Loucy (cell line): Measurements from ENCODE around the gene TIAM2.

Source experiments
- H2AFZ ChIP-seq: fragments of 200-600 bp; sonication (generic); 2 replicates; pipeline ENCODE4 v1.6.0; 2016; ENCODE audit warnings: antibody characterized with exemption, mild to moderate bottlenecking, low read length, moderate library complexity
- H3F3A ChIP-seq: fragments of 200-600 bp; 2 replicates; pipeline ENCODE4 v1.6.0; 2016; ENCODE audit warnings: antibody characterized with exemption, low read depth, mild to moderate bottlenecking
- H3K27me3 ChIP-seq: fragments of 200-600 bp; sonication (generic); 2 replicates; pipeline ENCODE4 v1.6.1; 2014; ENCODE audit warnings: low read length, mild to moderate bottlenecking; ENCODE audit not compliant: insufficient read depth, poor library complexity, severe bottlenecking
- H3K36me3 ChIP-seq: fragments of 200-600 bp; sonication (generic); 2 replicates; pipeline ENCODE4 v1.6.1; 2016; ENCODE audit warnings: low read length; ENCODE audit not compliant: insufficient read depth
- H3K4me1 ChIP-seq: fragments of 200-600 bp; sonication (generic); 2 replicates; pipeline ENCODE4 v1.5.1; 2014; ENCODE audit warnings: low read length, mild to moderate bottlenecking; ENCODE audit not compliant: insufficient read depth, poor library complexity, severe bottlenecking
- H3K4me2 ChIP-seq: fragments of 200-600 bp; sonication (generic); 2 replicates; pipeline ENCODE4 v1.6.0; 2014; ENCODE audit warnings: antibody characterized with exemption, low read length, low read depth, mild to moderate bottlenecking; ENCODE audit not compliant: poor library complexity, severe bottlenecking
- H3K4me3 ChIP-seq: fragments of 200-600 bp; sonication (generic); 2 replicates; pipeline ENCODE4 v1.5.1; 2014; ENCODE audit warnings: low read length, mild to moderate bottlenecking, mixed read lengths; ENCODE audit not compliant: poor library complexity, severe bottlenecking
- H3K79me2 ChIP-seq: fragments of 200-600 bp; sonication (generic); 2 replicates; pipeline ENCODE4 v1.6.1; 2014; ENCODE audit warnings: low read length; ENCODE audit not compliant: insufficient read depth
- H3K9ac ChIP-seq: fragments of 200-600 bp; sonication (generic); 2 replicates; pipeline ENCODE4 v1.6.0; 2014; ENCODE audit warnings: mild to moderate bottlenecking, low read depth, low read length, moderate library complexity; ENCODE audit not compliant: poor library complexity, severe bottlenecking
- H3K9me2 ChIP-seq: fragments of 200-600 bp; sonication (generic); replicated peaks from 2 replicates; pipeline ENCODE4 v1.6.1; 2016; ENCODE audit warnings: low read depth, low read length, mixed read lengths
- H3K9me3 ChIP-seq: fragments of 200-600 bp; sonication (generic); 2 replicates; pipeline ENCODE4 v1.6.1; 2014; ENCODE audit warnings: mild to moderate bottlenecking, antibody characterized with exemption, low read length, low read depth; ENCODE audit not compliant: insufficient read depth
- H4K20me1 ChIP-seq: fragments of 200-600 bp; sonication (generic); 2 replicates; pipeline ENCODE4 v1.6.0; 2014; ENCODE audit warnings: antibody characterized with exemption, low read length, mild to moderate bottlenecking; ENCODE audit not compliant: insufficient read depth, poor library complexity, severe bottlenecking
- EZH2phosphoT487 ChIP-seq: fragments of 200-600 bp; IDR thresholded peaks from 2 replicates; pipeline ENCODE4 v1.6.1; 2018; ENCODE audit warnings: antibody characterized with exemption, mild to moderate bottlenecking, moderate library complexity, borderline replicate concordance
- TF ChIP-seq, protein P1 (sequence below): fragments of 200-600 bp; sonication (generic); conservative IDR thresholded peaks from 2 replicates; pipeline ENCODE4 v1.5.1; 2014; ENCODE audit warnings: mild to moderate bottlenecking, antibody characterized with exemption, low read length

Gene TIAM2

DNA sequence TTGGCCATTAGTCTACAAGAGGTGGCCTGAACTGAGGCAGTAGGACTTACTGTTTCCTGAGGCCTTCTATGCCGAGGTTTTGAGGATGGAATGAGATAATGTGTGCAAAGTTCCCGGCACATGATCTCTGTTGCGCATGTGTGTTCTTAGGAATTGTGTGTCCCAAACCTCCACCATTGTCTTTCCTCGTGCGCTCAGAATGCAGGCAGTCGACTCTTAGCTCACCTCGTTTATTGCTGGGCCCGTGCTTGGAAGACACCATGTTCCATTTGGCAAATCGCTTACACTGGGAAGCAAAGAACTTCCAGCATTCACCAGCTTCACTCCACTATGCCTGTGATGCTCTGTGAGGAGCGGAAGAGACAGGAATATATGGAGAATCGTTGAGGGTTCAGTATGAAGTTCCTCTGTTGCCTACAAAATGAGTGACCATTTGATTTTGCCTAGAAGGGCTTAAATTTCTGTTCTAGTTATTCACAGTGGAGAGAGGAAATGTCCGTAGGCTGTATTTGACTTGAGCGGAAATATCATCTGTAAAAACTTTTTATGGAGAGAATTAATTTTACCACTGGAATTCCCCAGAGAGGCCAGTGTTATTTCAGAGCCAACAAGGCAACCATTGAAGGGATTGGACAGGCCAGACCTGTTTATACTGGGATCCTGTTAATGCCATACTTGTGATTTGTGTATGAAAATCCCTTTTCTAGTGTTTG lies 193.0 kb downstream of the TIAM2 start:
- Histone ChIP-seq H3K9me2 (no peaks in the 10 kb centered on the region), H4K20me1 (no peaks in the 10 kb centered on the region), H3K9ac (no peak overlapping the region), H3K9me3 (no peaks in the 10 kb centered on the region), H3K4me3 (no peak overlapping the region), H2AFZ (no peak overlapping the region), H3K79me2 (no peaks in the 10 kb centered on the region), H3K27me3 (no peaks in the 10 kb centered on the region), H3K36me3 (no peaks in the 10 kb centered on the region), H3K4me1 (peaks cover 19% of the 10 kb centered on the region), H3F3A (no peaks in the 10 kb centered on the region), H3K4me2 (no peak overlapping the region)
- TF ChIP-seq, protein P1, sequence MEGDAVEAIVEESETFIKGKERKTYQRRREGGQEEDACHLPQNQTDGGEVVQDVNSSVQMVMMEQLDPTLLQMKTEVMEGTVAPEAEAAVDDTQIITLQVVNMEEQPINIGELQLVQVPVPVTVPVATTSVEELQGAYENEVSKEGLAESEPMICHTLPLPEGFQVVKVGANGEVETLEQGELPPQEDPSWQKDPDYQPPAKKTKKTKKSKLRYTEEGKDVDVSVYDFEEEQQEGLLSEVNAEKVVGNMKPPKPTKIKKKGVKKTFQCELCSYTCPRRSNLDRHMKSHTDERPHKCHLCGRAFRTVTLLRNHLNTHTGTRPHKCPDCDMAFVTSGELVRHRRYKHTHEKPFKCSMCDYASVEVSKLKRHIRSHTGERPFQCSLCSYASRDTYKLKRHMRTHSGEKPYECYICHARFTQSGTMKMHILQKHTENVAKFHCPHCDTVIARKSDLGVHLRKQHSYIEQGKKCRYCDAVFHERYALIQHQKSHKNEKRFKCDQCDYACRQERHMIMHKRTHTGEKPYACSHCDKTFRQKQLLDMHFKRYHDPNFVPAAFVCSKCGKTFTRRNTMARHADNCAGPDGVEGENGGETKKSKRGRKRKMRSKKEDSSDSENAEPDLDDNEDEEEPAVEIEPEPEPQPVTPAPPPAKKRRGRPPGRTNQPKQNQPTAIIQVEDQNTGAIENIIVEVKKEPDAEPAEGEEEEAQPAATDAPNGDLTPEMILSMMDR = no peak
- no peak for TF ChIP-seq EZH2phosphoT487

DNA sequence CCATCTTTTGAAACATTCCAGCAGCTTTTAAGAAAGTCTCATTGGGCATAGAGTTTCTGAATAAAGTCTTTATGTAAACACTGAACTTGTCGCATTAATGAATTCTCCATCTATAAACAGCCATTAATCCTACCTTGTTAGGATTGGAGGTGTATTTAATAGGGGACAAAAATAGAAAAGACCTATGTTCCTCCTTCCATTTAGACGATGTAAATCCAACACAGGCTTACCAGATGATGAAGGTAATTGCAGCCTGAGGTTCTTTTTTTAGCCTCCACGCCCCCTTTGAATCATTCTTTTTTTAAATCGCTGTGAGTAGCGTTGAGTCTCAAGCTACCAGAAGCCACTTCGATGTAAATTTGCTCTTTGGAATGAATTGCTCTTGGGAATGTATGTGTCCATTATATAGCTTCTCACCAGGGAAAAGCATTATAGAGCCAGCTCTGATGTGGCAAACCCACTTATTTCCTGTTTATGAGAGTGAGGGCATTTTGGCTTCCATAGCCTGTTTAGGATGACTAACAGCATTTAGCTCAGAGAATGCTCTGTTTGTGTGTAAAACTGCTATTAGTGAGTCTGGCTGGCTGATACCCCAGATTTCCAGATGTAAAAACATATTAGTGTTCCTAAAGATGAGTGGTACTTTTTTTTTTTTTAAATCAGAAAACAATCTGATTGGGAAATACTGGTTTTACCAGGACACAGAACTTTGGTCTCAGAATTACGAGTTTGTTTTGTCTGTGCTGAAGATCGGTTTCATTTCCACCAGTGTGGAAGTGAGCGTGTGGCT lies 193.8 kb downstream of the TIAM2 start:
- Histone ChIP-seq H3K36me3 (no peaks in the 10 kb centered on the region), H3K9me3 (no peaks in the 10 kb centered on the region), H3K4me3 (no peak overlapping the region), H4K20me1 (no peaks in the 10 kb centered on the region), H3K9me2 (no peaks in the 10 kb centered on the region), H3K9ac (no peak overlapping the region), H3K4me2 (peak overlapping the region; percentile 31), H3F3A (no peaks in the 10 kb centered on the region), H3K79me2 (no peaks in the 10 kb centered on the region), H3K27me3 (no peaks in the 10 kb centered on the region), H3K4me1 (peaks cover 19% of the 10 kb centered on the region), H2AFZ (no peak overlapping the region)
- TF ChIP-seq EZH2phosphoT487 = no peak
- TF ChIP-seq, protein P1 = no peak

DNA sequence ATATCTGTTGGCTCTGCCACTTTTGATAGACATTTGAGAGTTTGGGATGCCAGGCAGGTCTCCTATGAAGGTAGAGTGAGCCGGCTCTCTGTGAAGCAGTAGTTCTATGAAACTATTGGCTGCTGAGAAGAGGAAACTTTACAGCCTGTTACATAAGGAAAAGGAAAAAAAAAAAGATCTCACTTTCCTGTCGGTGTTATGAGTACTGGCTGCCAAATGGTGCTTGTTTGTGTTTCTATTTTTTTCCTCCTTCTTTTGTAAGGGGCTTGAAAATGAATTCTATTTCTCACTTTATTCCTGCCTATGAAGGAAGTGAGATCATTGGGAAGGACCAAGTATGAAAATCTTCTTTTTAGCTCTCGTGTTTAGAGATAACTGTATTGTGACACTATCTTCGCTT lies 195.6 kb downstream of the TIAM2 start:
- no peaks in the 10 kb centered on the region for H3K36me3 ChIP-seq
- no peak overlapping the region for H3K4me2 ChIP-seq
- H3K9me2 ChIP-seq = no peaks in the 10 kb centered on the region
- 0 out of 2 replicates have a peak overlapping the region, but pooled peaks have one; percentile 43 for H2AFZ ChIP-seq
- no peak for TF ChIP-seq EZH2phosphoT487
- TF ChIP-seq, protein P1 = no peak
- H3K9ac ChIP-seq = no peak overlapping the region
- H3K4me1 ChIP-seq = peaks cover 19% of the 10 kb centered on the region
- no peak overlapping the region for H3K4me3 ChIP-seq
- no peaks in the 10 kb centered on the region for H3F3A ChIP-seq
- H3K9me3 ChIP-seq = no peaks in the 10 kb centered on the region
- no peaks in the 10 kb centered on the region for H4K20me1 ChIP-seq
- H3K27me3 ChIP-seq = no peaks in the 10 kb centered on the region
- no peaks in the 10 kb centered on the region for H3K79me2 ChIP-seq
